ENCODE data around the gene SGCB.
"Not testable (repeated sequence)": the region's sequence is repeated elsewhere in the genome, so short reads cannot be mapped to it uniquely, and the experiment has no call there.

SGCB gene

GRCh38 chr4:52038103-52038912, at the start of gene SGCB:
Gene SGCB (minus strand): TSS chr4:52038299. CDS start chr4:52038259, 40 bp downstream.
- TF ChIP-seq Cebpa-rat (IDR thresholded peaks at IDR 0.05), result no peak
- Histone ChIP-seq H3K36me3 (peaks cover 0 to 5% (median 0%) of the 10 kb centered on the region in 11 experiments; a peak in 3 of 22 replicates), H3K9me3 (replicated peaks in 1 of 11) (no peaks in the 10 kb centered on the region), H3K4me2 (peak within 1 kb of the TSS; percentile 75 to 90 (median 85)), H3K9ac (peak within 1 kb of the TSS; percentile 71 to 89 (median 82)), H3K27ac (peak within 1 kb of the TSS in 10 of 11 experiments; percentile 67 to 85 (median 78); a peak in 21 of 22 replicates), H4K20me1 (peaks cover 0 to 5% (median 0%) of the 10 kb centered on the region in 11 experiments; a peak in 1 of 22 replicates), H3K27me3 (no peaks in the 10 kb centered on the region), H3K4me3 (peak within 1 kb of the TSS; percentile 61 to 80 (median 74)), H3K4me1 (peaks cover 18 to 27% (median 22%) of the 10 kb centered on the region in 10 experiments)

- not testable (repeated sequence) for H3K27me3 ChIP-seq; H3K9ac ChIP-seq; H4K20me1 ChIP-seq; H3K36me3 ChIP-seq; H3K4me3 ChIP-seq; H3K27ac ChIP-seq; H3K9me3 ChIP-seq (replicated peaks in 1 of 11); H3K4me1 ChIP-seq; H3K4me2 ChIP-seq
Observed at GRCh38 chr4:52086425-52086824, 48.3 kb upstream of the SGCB start.

GRCh38 chr4:52081216-52081615, 43.1 kb upstream of the SGCB start:
- H3K27ac ChIP-seq, result no peak overlapping the region
- no peak overlapping the region for H3K4me3 ChIP-seq
- no peak overlapping the region for H3K9ac ChIP-seq
- no peaks in the 10 kb centered on the region for H3K27me3 ChIP-seq
- no peaks in the 10 kb centered on the region for H3K36me3 ChIP-seq
- no peak overlapping the region for H3K4me2 ChIP-seq
- no peak for TF ChIP-seq Cebpa-rat (IDR thresholded peaks at IDR 0.05)
- no peaks in the 10 kb centered on the region for H3K4me1 ChIP-seq
- peaks cover 0 to 3% (median 0%) of the 10 kb centered on the region in 11 experiments; a peak in 1 of 22 replicates for H3K9me3 ChIP-seq (replicated peaks in 1 of 11)
- H4K20me1 ChIP-seq, result no peaks in the 10 kb centered on the region

GRCh38 chr4:52079659-52080058, 41.6 kb upstream of the SGCB start:
- H4K20me1 ChIP-seq, result no peaks in the 10 kb centered on the region
- H3K9ac ChIP-seq, result no peak overlapping the region
- no peaks in the 10 kb centered on the region for H3K4me1 ChIP-seq
- H3K4me2 ChIP-seq, result no peak overlapping the region
- H3K27me3 ChIP-seq, result no peaks in the 10 kb centered on the region
- no peak for TF ChIP-seq Cebpa-rat (IDR thresholded peaks at IDR 0.05)
- H3K9me3 ChIP-seq (replicated peaks in 1 of 11), result peaks cover 0 to 3% (median 0%) of the 10 kb centered on the region in 11 experiments; a peak in 1 of 22 replicates
- H3K4me3 ChIP-seq, result no peak overlapping the region
- H3K27ac ChIP-seq, result no peak overlapping the region
- H3K36me3 ChIP-seq, result no peaks in the 10 kb centered on the region

- no peak overlapping the region for H3K4me2 ChIP-seq
- no peak for TF ChIP-seq Cebpa-rat (IDR thresholded peaks at IDR 0.05)
- no peak overlapping the region for H3K4me3 ChIP-seq
- no peak overlapping the region for H3K27ac ChIP-seq
- H3K9me3 ChIP-seq (replicated peaks in 1 of 11), result peaks cover 0 to 3% (median 0%) of the 10 kb centered on the region in 11 experiments; a peak in 1 of 22 replicates
- no peaks in the 10 kb centered on the region for H3K27me3 ChIP-seq
- H4K20me1 ChIP-seq, result no peaks in the 10 kb centered on the region
- H3K36me3 ChIP-seq, result no peaks in the 10 kb centered on the region
- no peaks in the 10 kb centered on the region for H3K4me1 ChIP-seq
- H3K9ac ChIP-seq, result no peak overlapping the region
Observed at GRCh38 chr4:52076731-52077130, 38.6 kb upstream of the SGCB start.

- Histone ChIP-seq H3K4me2 (no peak overlapping the region), H3K9me3 (replicated peaks in 1 of 11) (peaks cover 0 to 3% (median 0%) of the 10 kb centered on the region in 11 experiments; a peak in 2 of 22 replicates), H3K4me1 (no peaks in the 10 kb centered on the region), H4K20me1 (no peaks in the 10 kb centered on the region), H3K36me3 (no peaks in the 10 kb centered on the region), H3K27me3 (no peaks in the 10 kb centered on the region), H3K27ac (no peak overlapping the region), H3K4me3 (no peak overlapping the region), H3K9ac (no peak overlapping the region)
- no peak for TF ChIP-seq Cebpa-rat (IDR thresholded peaks at IDR 0.05)
Observed at GRCh38 chr4:52071791-52072546, 33.9 kb upstream of the SGCB start.

- no peak overlapping the region for H3K4me2 ChIP-seq
- no peaks in the 10 kb centered on the region for H3K4me1 ChIP-seq
- H3K9me3 ChIP-seq (replicated peaks in 1 of 11), result no peaks in the 10 kb centered on the region; a peak in 1 of 22 replicates
- H3K27ac ChIP-seq, result no peak overlapping the region
- no peaks in the 10 kb centered on the region for H3K36me3 ChIP-seq
- no peak for TF ChIP-seq Cebpa-rat (IDR thresholded peaks at IDR 0.05)
- H4K20me1 ChIP-seq, result no peaks in the 10 kb centered on the region
- no peak overlapping the region for H3K4me3 ChIP-seq
- H3K27me3 ChIP-seq, result no peaks in the 10 kb centered on the region
- H3K9ac ChIP-seq, result no peak overlapping the region
Observed at GRCh38 chr4:52069571-52069970, 31.5 kb upstream of the SGCB start.

GRCh38 chr4:52059372-52059771, 21.3 kb upstream of the SGCB start:
- peak overlapping the region in 1 of 11 experiments; percentile 23; a peak in 2 of 22 replicates for H3K9ac ChIP-seq
- peak overlapping the region in 8 of 11 experiments; percentile 26 to 82 (median 70); a peak in 16 of 22 replicates for H3K4me2 ChIP-seq
- TF ChIP-seq Cebpa-rat (IDR thresholded peaks at IDR 0.05), result peak in 4 of 11 experiments; percentile 13 to 42 (median 30); a peak in 1 of 22 replicates
- H3K27me3 ChIP-seq, result no peaks in the 10 kb centered on the region
- no peak overlapping the region for H3K4me3 ChIP-seq
- H4K20me1 ChIP-seq, result no peaks in the 10 kb centered on the region
- H3K36me3 ChIP-seq, result no peaks in the 10 kb centered on the region
- no peaks in the 10 kb centered on the region for H3K9me3 ChIP-seq (replicated peaks in 1 of 11)
- H3K4me1 ChIP-seq, result peaks cover 0 to 43% (median 15%) of the 10 kb centered on the region in 10 experiments; a peak in 14 of 20 replicates
- H3K27ac ChIP-seq, result peak overlapping the region in 7 of 11 experiments; percentile 3 to 71 (median 39); a peak in 9 of 22 replicates

- Histone ChIP-seq H3K4me2 (peak overlapping the region in 5 of 11 experiments; percentile 68 to 82 (median 77); a peak in 10 of 22 replicates), H3K4me3 (no peak overlapping the region), H3K27ac (peak overlapping the region in 6 of 11 experiments; percentile 3 to 71 (median 46); a peak in 8 of 22 replicates), H3K9ac (no peak overlapping the region), H3K4me1 (peaks cover 0 to 48% (median 15%) of the 10 kb centered on the region in 10 experiments; a peak in 14 of 20 replicates), H3K27me3 (no peaks in the 10 kb centered on the region), H3K36me3 (no peaks in the 10 kb centered on the region), H4K20me1 (no peaks in the 10 kb centered on the region), H3K9me3 (replicated peaks in 1 of 11) (no peaks in the 10 kb centered on the region)
- no peak for TF ChIP-seq Cebpa-rat (IDR thresholded peaks at IDR 0.05)
Observed at GRCh38 chr4:52058275-52058674, 20.2 kb upstream of the SGCB start.

Measured in BLaER1 treated with 17β-estradiol and CSF1 and Interleukin-3, amounts not matched to agents 10 nM and 100 nM (cell line).